GM23338 (cell line): ENCODE data around the gene RFC5. TPM values are rescaled to one million over a fixed set of nuclear protein-coding genes. Genes with fewer than 3 reads are reported as not detected.

Experiments used
- ATAC-seq: fragments of 200-7000 bp; cut with Tn5 transposase; 3 replicates; pipeline ENCODE4 v1.9.1; 2020
- DNase-seq: peaks from one replicate; pipeline ENCODE4 v3.0.0-alpha.2; 2015; ENCODE audit warnings: low spot score
- H2AFZ ChIP-seq: fragments of 200-600 bp; sonication (generic); 2 replicates; pipeline ENCODE4 v1.8.0; 2016; ENCODE audit warnings: antibody characterized with exemption, mild to moderate bottlenecking, moderate library complexity
- H3F3A ChIP-seq: fragments of 200-600 bp; sonication (generic); replicated peaks from 2 replicates; pipeline ENCODE4 v1.8.0; 2017; ENCODE audit warnings: antibody characterized with exemption, mixed run types, low read depth
- H3K27ac ChIP-seq: fragments of 200-600 bp; sonication (generic); 2 replicates; pipeline ENCODE4 v1.6.1; 2016; ENCODE audit warnings: low read depth
- H3K27me3 ChIP-seq: fragments of 200-600 bp; sonication (generic); 2 replicates; pipeline ENCODE4 v1.8.0; 2016; ENCODE audit warnings: mild to moderate bottlenecking, mixed run types, moderate library complexity; ENCODE audit not compliant: insufficient read depth
- H3K36me3 ChIP-seq: fragments of 200-600 bp; sonication (generic); 2 replicates; pipeline ENCODE4 v1.8.0; 2016; ENCODE audit warnings: mild to moderate bottlenecking; ENCODE audit not compliant: insufficient read depth
- H3K4me1 ChIP-seq: fragments of 200-600 bp; sonication (generic); 2 replicates; pipeline ENCODE4 v1.8.0; 2016; ENCODE audit warnings: mild to moderate bottlenecking, moderate library complexity; ENCODE audit not compliant: insufficient read depth
- H3K4me2 ChIP-seq: fragments of 200-600 bp; sonication (generic); 2 replicates; pipeline ENCODE4 v1.7.1; 2017; ENCODE audit warnings: mixed run types
- H3K4me3 ChIP-seq: fragments of 200-600 bp; sonication (generic); 2 replicates; pipeline ENCODE4 v1.6.1; 2016; ENCODE audit warnings: mixed run types
- H3K79me2 ChIP-seq: fragments of 200-600 bp; sonication (generic); replicated peaks from 2 replicates; pipeline ENCODE4 v1.8.0; 2017; ENCODE audit warnings: mild to moderate bottlenecking; ENCODE audit not compliant: insufficient read depth
- H3K9me2 ChIP-seq: fragments of 200-600 bp; sonication (generic); 2 replicates; pipeline ENCODE4 v1.8.0; 2017; ENCODE audit not compliant: insufficient read depth
- H4K20me1 ChIP-seq: fragments of 200-600 bp; sonication (generic); replicated peaks from 2 replicates; pipeline ENCODE4 v1.8.0; 2017; ENCODE audit warnings: mild to moderate bottlenecking; ENCODE audit not compliant: insufficient read depth
- H3K27ac Mint-ChIP-seq: 2 replicates; pipeline ENCODE4 v1.8.0; 2020; ENCODE audit warnings: inconsistent platforms, mild to moderate bottlenecking, moderate library complexity, mixed read lengths
- H3K27me3 Mint-ChIP-seq: 3 replicates; pipeline ENCODE4 v1.8.0; 2022; ENCODE audit warnings: low read depth, mild to moderate bottlenecking, moderate library complexity, mixed read lengths, inconsistent platforms; ENCODE audit not compliant: insufficient read depth, poor library complexity
- H3K36me3 Mint-ChIP-seq: 3 replicates; pipeline ENCODE4 v1.8.0; 2021; ENCODE audit warnings: low read depth, mild to moderate bottlenecking, inconsistent platforms, moderate library complexity, mixed read lengths
- H3K4me1 Mint-ChIP-seq: 3 replicates; pipeline ENCODE4 v1.8.0; 2020; ENCODE audit warnings: mild to moderate bottlenecking, inconsistent platforms, mixed read lengths
- H3K4me3 Mint-ChIP-seq: 3 replicates; pipeline ENCODE4 v1.8.0; 2021; ENCODE audit warnings: moderate library complexity, mild to moderate bottlenecking, inconsistent platforms, mixed read lengths
- H3K9me3 Mint-ChIP-seq: 3 replicates; pipeline ENCODE4 v1.8.0; 2020; ENCODE audit warnings: moderate library complexity, mild to moderate bottlenecking, inconsistent platforms, mixed read lengths
- CREB1 ChIP-seq: fragments of 250-450 bp; sonication (Bioruptor Pico); IDR thresholded peaks from 2 replicates; pipeline ENCODE4 v1.5.0; 2020; ENCODE audit warnings: low read depth, mild to moderate bottlenecking, moderate library complexity
- CTCF ChIP-seq, 2 experiments: fragments of 200-600 bp in 1 of 2; sonication (generic) in 1 of 2; conservative IDR thresholded peaks; 2 replicates each; pipeline versions ENCODE4 v1.5.1 to v1.6.1; 2016 to 2017; ENCODE audit warnings: antibody characterized with exemption in 2 of 2, low read depth in 2 of 2, mild to moderate bottlenecking in 2 of 2, moderate library complexity in 1 of 2
- REST ChIP-seq: IDR thresholded peaks from one replicate; pipeline ENCODE4 v1.6.1; 2018; ENCODE audit warnings: antibody characterized with exemption; ENCODE audit not compliant: unreplicated experiment
- STAT1 ChIP-seq: IDR thresholded peaks from one replicate; pipeline ENCODE4 v1.6.1; 2016; ENCODE audit warnings: antibody characterized with exemption; ENCODE audit not compliant: unreplicated experiment
- ZNF462 ChIP-seq: fragments of 250-450 bp; sonication (Bioruptor Pico); IDR thresholded peaks from 2 replicates; pipeline ENCODE4 v1.5.0; 2020; ENCODE audit warnings: mild to moderate bottlenecking, moderate library complexity
- polyA plus RNA-seq: library from polyadenylated mRNA; unstranded; fragments of >200 nt; fragmentation: Nextera tagmentation; extraction: Ambion mirVana; gene quantifications from 2 replicates; pipeline ENCODE4 v1.2.1, GENCODE V29; 2016
- total RNA-seq: library from RNA; depleted of rRNA; stranded (reverse); fragments of >200 nt; shearing (Covaris generic); gene quantifications from 2 replicates; pipeline ENCODE4 v1.2.3, GENCODE V29; 2014
- TF ChIP-seq, protein P1 (sequence below): IDR thresholded peaks from 2 replicates; pipeline ENCODE4 v1.6.1; 2016; ENCODE audit warnings: antibody characterized with exemption

Gene RFC5
- total and polyA plus RNA-seq, 2 experiments from 2014 or later, result 35.0 to 53.2 TPM

- TF ChIP-seq ZNF462 (CRISPR knock-in tag) (no peak), STAT1 (no peak)
- TF ChIP-seq, protein P1, sequence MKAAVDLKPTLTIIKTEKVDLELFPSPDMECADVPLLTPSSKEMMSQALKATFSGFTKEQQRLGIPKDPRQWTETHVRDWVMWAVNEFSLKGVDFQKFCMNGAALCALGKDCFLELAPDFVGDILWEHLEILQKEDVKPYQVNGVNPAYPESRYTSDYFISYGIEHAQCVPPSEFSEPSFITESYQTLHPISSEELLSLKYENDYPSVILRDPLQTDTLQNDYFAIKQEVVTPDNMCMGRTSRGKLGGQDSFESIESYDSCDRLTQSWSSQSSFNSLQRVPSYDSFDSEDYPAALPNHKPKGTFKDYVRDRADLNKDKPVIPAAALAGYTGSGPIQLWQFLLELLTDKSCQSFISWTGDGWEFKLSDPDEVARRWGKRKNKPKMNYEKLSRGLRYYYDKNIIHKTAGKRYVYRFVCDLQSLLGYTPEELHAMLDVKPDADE, result no peak
These were observed 43.1 kb downstream of the RFC5 start (continued) for GRCh38 chr12:118059341-118060191.

GRCh38 chr12:118060301-118061010 is 44.0 kb downstream of the RFC5 start:
- Histone ChIP-seq H2AFZ (no peak overlapping the region), H3K4me2 (peak overlapping the region; percentile 97), H3K36me3 (no peaks in the 10 kb centered on the region), H4K20me1 (peaks cover 11% of the 10 kb centered on the region; the same call in 1 of the 2 replicates), H3K4me1 (peaks cover 28% of the 10 kb centered on the region), H3K79me2 (peaks cover 41% of the 10 kb centered on the region), H3F3A (peaks cover 27% of the 10 kb centered on the region), H3K27ac (peak overlapping the region; percentile 71), H3K27me3 (no peaks in the 10 kb centered on the region), H3K4me3 (peak overlapping the region; percentile 77), H3K9me2 (no peaks in the 10 kb centered on the region)
- peaks cover 46% of the 10 kb centered on the region for H3K4me1 Mint-ChIP-seq
- H3K4me3 Mint-ChIP-seq, result peak overlapping the region; percentile 80
- peak overlapping the region; percentile 51 for H3K27ac Mint-ChIP-seq
- ATAC-seq (no peak), DNase-seq (peak; percentile 24)
- H3K27me3 Mint-ChIP-seq, result peaks cover 24% of the 10 kb centered on the region
- H3K36me3 Mint-ChIP-seq, result peaks cover 15% of the 10 kb centered on the region
- peaks cover 4% of the 10 kb centered on the region; the same call in 1 of the 3 replicates for H3K9me3 Mint-ChIP-seq
- TF ChIP-seq CTCF (conservative IDR thresholded peaks at IDR 0.05; ENCODE audit: low read depth in 2 of 2) (no peak), CREB1 (CRISPR knock-in tag) (no peak), REST (no peak)
